Mucosa of descending colon (tissue), 3 donors: ENCODE data around the gene BCKDHA. TPM values are rescaled to one million over a fixed set of nuclear protein-coding genes. Genes with fewer than 3 reads are reported as not detected.
"Not testable (repeated sequence)": the region's sequence is repeated elsewhere in the genome, so short reads cannot be mapped to it uniquely, and the experiment has no call there.

Experiments used
- ATAC-seq: fragments of 200-7000 bp; cut with Tn5 transposase; one replicate; pipeline ENCODE4 v1.9.1; 2020; ENCODE audit warnings: mild to moderate bottlenecking, moderate library complexity
- DNase-seq, 3 donors: peaks; one replicate each; pipeline ENCODE4 v3.0.0-alpha.2; 2020
- H3K36me3 ChIP-seq: fragments of 200-600 bp; one replicate; pipeline ENCODE4 v1.8.0; 2021; ENCODE audit warnings: low read depth, mild to moderate bottlenecking
- H3K4me1 ChIP-seq: fragments of 200-600 bp; one replicate; pipeline ENCODE4 v1.8.0; 2021; ENCODE audit warnings: low read depth, mild to moderate bottlenecking
- H3K4me3 ChIP-seq: fragments of 200-600 bp; one replicate; pipeline ENCODE4 v1.8.0; 2021; ENCODE audit warnings: mild to moderate bottlenecking
- H3K9me3 ChIP-seq: fragments of 200-600 bp; one replicate; pipeline ENCODE4 v1.8.0; 2021; ENCODE audit warnings: mild to moderate bottlenecking
- intact Hi-C, 2 donors: fragments of 100-400 bp; cut with DNase I in 1 of 2; cut with micrococcal nuclease in 1 of 2; formaldehyde crosslinking; loops; one replicate each; pipeline versions ENCODE4 v1.11.0 to v1.11.1; 2022; cut with DNase I, micrococcal nuclease
- total RNA-seq, 3 donors: library from RNA; stranded (reverse); fragmentation: NEBNext Ultra II Directional in 2 of 3; extraction: Animal tissue kit (Norgen Biotek cat#: 25700) in 2 of 3; gene quantifications; one replicate each; pipeline versions ENCODE4 v1.2.1 to v1.2.4, GENCODE V29; 2021 to 2023
- TF ChIP-seq, protein P1 (sequence below): fragments of 200-600 bp; IDR thresholded peaks from one replicate; pipeline ENCODE4 v1.8.0; 2022; ENCODE audit warnings: antibody characterized with exemption, mild to moderate bottlenecking
- donor health status: DM: no; HTN: no; CAD: no; lungs with moderate emphysema.
- donor health status: DM: no; HTN: no; CAD: no.
- donor health status: DM: no; HTN: yes; CAD: no.

BCKDHA gene
- total RNA-seq, 3 donors from 2014 or later: 16.6 to 22.5 (median 17.3) TPM

DNA sequence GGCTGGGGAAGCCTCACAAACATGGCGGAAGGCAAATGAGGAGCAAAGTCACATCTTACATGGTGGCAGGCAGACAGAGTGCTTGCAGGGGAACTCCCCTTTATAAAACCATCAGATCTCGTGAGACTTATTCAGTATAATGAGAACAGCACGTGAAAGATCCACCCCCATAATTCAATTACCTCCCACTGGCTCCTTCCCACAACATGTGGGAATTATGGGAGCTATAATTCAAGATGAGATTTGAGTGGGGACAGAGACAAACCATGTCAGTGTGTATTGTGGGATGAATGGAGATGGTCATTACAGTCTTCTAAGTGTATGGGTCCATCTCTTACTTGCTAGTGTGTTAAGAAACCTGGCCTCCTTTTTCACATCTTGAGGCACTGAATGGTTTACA lies 4.4 kb downstream of the BCKDHA start:
- Histone ChIP-seq H3K4me1 (peaks cover 6% of the 10 kb centered on the region), H3K4me3 (no peak overlapping the region), H3K36me3 (no peaks in the 10 kb centered on the region), H3K9me3 (no peaks in the 10 kb centered on the region)
- intact Hi-C loops: no loop called here
- ATAC-seq: no peak
- TF ChIP-seq, protein P1, sequence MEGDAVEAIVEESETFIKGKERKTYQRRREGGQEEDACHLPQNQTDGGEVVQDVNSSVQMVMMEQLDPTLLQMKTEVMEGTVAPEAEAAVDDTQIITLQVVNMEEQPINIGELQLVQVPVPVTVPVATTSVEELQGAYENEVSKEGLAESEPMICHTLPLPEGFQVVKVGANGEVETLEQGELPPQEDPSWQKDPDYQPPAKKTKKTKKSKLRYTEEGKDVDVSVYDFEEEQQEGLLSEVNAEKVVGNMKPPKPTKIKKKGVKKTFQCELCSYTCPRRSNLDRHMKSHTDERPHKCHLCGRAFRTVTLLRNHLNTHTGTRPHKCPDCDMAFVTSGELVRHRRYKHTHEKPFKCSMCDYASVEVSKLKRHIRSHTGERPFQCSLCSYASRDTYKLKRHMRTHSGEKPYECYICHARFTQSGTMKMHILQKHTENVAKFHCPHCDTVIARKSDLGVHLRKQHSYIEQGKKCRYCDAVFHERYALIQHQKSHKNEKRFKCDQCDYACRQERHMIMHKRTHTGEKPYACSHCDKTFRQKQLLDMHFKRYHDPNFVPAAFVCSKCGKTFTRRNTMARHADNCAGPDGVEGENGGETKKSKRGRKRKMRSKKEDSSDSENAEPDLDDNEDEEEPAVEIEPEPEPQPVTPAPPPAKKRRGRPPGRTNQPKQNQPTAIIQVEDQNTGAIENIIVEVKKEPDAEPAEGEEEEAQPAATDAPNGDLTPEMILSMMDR: no peak
- DNase-seq: no peak

DNA sequence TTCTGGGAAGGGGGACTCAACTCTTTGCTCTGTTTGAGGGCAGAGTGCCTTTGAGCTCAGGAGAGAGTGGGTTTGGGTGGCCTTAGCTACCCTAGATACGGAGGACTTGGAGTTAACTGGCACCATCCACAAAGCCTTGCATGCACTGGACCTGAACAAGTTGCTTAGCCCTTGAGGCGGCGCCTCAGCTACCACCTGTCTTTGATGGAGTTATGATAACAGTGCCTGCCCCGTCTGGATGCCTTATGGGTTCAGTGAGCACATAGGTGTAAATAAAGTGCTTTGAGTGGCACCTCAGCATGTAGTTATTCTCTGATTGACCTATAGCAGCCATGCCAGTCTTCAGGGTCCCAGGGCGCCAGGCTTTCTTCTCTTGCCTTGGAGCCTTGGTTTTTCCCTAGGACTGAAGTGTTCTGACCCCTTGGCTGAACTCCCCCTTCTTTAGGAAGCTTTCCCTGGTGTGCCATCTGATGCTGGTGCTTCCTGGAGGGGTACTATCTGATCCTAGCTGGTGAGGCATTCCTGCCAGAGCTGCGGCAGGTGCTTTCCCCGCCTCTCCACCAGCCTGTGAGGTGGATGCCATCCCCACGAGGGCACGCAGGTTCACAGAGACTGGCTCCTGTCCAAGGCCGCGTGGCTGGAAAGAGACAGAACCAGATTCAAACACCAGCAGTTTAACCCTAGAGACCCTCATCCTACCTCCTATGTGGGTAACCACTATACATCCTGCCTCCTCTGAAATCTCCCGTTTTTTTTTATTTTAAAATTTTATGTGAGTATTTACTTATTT lies 5.8 kb downstream of the BCKDHA start:
- DNase-seq (no peak), ATAC-seq (no peak)
- no peaks in the 10 kb centered on the region for H3K36me3 ChIP-seq
- H3K4me3 ChIP-seq: no peak overlapping the region
- H3K9me3 ChIP-seq: no peaks in the 10 kb centered on the region
- H3K4me1 ChIP-seq: peaks cover 4% of the 10 kb centered on the region
- TF ChIP-seq, protein P1: no peak
- intact Hi-C loops: no loop called here

DNA sequence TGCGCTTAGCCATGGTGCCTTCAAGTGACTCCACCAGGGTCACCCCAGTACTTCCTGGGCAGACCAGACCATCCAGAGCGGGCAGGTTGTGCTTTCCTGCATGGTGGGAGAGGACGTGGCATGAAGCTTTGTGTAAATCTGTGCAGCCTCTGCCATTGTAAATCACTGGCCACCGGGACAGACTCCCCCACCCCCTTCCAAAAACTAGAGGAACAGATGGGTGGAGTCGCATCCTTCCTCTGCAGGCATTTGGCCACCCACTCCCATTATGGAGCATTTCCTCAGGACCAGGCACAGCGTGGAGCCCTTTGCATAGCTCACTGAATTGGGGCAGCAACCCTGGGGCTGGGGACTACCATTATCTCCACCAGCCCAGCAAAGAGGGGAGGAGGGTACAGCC lies 8.2 kb downstream of the BCKDHA start:
- TF ChIP-seq, protein P1: no peak
- intact Hi-C loops: no loop called here
- no peak for ATAC-seq

DNA sequence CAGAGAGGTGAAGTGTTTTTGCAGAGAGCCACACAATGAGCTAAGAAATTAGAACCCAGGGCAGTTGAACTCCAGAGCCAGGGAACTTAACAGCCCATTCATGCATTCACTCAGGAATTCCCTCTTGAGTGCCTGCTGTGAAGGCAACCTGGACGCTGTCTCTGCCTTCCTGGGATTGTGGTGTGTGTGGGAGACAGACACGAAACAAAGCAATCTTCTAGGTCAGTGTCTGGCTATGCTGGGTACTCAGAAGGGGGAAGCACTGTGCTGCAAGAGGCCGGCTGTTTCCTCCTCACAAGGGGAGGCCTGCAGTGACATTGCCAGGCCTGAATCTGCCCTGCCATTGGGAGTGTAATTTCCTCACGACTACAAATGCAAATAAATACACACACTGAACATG lies 9.7 kb downstream of the BCKDHA start:
- DNase-seq: no peak
- H3K9me3 ChIP-seq: no peaks in the 10 kb centered on the region
- ATAC-seq: peak; percentile 32
- no peak overlapping the region for H3K4me3 ChIP-seq
- no peaks in the 10 kb centered on the region for H3K36me3 ChIP-seq
- H3K4me1 ChIP-seq: peaks cover 6% of the 10 kb centered on the region
- intact Hi-C loops: no loop called here
- TF ChIP-seq, protein P1: no peak

More for the DNA sequence above, 8.2 kb downstream of the BCKDHA start:
- Histone ChIP-seq H3K4me3 (no peak overlapping the region), H3K36me3 (no peaks in the 10 kb centered on the region), H3K9me3 (no peaks in the 10 kb centered on the region), H3K4me1 (peaks cover 6% of the 10 kb centered on the region)
- no peak for DNase-seq

DNA sequence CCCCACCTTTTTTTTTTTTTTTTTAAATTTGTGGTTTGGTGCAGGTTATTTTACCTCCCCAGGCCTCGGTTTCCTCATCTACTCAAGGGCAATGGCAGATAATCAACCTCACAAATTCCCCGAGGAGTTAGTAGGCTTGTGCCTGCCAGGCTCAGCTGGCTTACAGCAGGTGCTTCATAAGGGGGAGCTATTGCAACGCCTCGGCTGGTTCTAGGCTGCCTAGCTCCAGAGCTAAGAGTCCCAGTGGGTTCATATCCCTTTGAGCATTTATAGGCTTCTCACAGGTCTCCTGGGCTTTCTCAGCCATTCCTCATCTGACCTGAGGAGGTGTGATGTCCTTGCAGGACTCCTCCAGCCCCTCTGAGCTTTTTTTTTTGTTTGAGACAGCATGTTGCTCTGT lies 10.6 kb downstream of the BCKDHA start:
- ATAC-seq: peak; percentile 58
- TF ChIP-seq, protein P1: no peak
- Histone ChIP-seq H3K4me1 (peaks cover 6% of the 10 kb centered on the region), H3K4me3 (no peak overlapping the region), H3K9me3 (no peaks in the 10 kb centered on the region), H3K36me3 (no peaks in the 10 kb centered on the region)
- intact Hi-C loops: no loop called here
- peak in 1 of 3 donors; percentile 37 for DNase-seq

DNA sequence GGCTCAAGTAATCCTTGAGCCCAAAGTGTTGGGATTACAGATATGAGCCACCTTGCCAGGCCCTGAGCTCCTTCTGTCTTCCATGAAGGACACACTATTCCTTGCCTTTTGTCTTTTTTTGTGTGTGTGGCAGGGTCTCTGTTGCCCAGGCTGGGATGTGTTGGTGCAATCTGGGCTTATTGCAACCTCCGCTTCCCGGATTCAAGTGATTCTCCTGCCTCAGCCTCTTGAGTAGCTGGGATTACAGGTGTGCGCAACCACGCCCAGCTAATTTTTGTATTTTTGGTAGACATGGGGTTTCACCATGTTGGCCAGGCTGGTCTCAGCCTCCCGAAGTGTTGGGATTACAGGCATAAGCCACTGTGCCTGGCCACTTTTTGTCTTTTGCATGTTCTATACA lies 11.2 kb downstream of the BCKDHA start:
- H3K36me3 ChIP-seq, intact Hi-C loops, ATAC-seq: not testable (repeated sequence)

More for the DNA sequence above, 11.2 kb downstream of the BCKDHA start:
- DNase-seq, H3K9me3 ChIP-seq, H3K4me1 ChIP-seq, H3K4me3 ChIP-seq: not testable (repeated sequence)
